Measurements from ENCODE around the gene CCT8.

The CCT8 gene

DNA sequence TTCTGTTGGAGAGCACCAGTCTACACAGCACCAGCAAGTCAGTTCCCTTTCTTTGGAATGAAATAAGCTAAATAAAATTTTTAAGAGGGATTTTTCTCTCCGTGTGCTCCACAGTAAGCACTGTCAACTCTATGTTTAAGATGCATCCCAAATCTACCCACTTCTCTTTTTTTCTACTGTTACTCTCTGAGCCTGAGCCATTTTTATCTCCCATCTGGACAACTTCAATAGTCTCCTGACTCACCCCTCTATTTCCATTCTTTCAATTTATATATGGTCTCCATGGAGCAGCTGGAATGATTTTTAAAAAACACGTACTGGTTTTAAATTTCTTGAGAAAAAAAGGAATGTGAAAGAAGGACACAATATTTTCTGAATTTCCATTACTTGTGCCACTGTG is 24.7 kb upstream of the CCT8 start:
- FAIRE-seq (no peak), DNase-seq (ENCODE audit: insufficient read length, low spot score) (no peak)
- TF ChIP-seq SPI1 (IDR thresholded peaks at IDR 0.05; ENCODE audit: low read depth, low read length): peak; percentile 9; the same call in 1 of the 2 replicates
- TF ChIP-seq POLR2AphosphoS5 (IDR thresholded peaks at IDR 0.05; ENCODE audit: low read depth, low read length): no peak

DNA sequence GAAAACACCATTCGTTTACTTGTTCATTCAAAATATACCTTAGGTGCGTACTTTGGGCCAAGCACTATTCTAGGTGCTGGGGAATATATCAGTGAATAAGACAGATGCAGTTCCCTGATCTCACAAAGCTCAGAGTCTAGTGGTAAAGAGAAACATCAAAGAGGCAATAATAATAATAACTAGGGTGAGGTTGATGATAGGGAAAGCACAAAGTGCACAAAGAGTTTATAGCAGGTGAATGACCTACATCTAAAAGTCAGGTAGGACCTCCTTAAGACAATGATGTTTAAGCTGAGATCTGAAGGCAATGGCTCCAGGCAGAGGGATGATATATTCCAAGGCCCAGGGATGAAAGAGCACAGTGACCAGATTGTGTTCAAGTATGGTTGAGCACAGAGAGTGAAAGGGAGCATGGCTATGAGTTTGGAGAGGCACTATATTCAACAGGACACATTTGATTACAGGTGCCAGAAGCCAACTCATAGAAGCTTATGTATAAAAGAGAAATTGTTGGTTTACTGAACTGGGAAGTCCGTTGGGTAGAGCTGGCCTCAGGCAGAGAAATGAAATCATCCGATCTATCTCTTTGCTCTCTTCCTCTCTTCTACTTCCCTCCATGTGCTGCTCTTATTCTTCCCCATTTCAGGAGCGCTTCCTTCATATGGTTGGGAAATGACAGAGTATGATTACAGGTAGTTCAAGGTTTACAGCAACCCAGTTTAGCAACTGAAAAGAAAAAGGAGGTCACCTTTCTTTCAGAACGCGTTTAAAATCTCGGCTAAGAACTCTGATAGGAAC is 23.0 kb upstream of the CCT8 start:
- no peak for TF ChIP-seq POU2F2 (IDR thresholded peaks at IDR 0.05; ENCODE audit: low read depth, low read length)
- TF ChIP-seq PAX5 (IDR thresholded peaks at IDR 0.05; ENCODE audit: insufficient read depth, low read length, severe bottlenecking): no peak
- no peak for TF ChIP-seq TAF1 (IDR thresholded peaks at IDR 0.05; ENCODE audit: low read depth, low read length)
- no peak for TF ChIP-seq POLR2A (IDR thresholded peaks at IDR 0.05; ENCODE audit: low read depth, low read length)
- no peak for TF ChIP-seq SPI1 (IDR thresholded peaks at IDR 0.05; ENCODE audit: low read depth, low read length)
- no peak for TF ChIP-seq POLR2AphosphoS5 (IDR thresholded peaks at IDR 0.05; ENCODE audit: low read depth, low read length)
- FAIRE-seq (no peak), DNase-seq (ENCODE audit: insufficient read length, low spot score) (no peak)

DNA sequence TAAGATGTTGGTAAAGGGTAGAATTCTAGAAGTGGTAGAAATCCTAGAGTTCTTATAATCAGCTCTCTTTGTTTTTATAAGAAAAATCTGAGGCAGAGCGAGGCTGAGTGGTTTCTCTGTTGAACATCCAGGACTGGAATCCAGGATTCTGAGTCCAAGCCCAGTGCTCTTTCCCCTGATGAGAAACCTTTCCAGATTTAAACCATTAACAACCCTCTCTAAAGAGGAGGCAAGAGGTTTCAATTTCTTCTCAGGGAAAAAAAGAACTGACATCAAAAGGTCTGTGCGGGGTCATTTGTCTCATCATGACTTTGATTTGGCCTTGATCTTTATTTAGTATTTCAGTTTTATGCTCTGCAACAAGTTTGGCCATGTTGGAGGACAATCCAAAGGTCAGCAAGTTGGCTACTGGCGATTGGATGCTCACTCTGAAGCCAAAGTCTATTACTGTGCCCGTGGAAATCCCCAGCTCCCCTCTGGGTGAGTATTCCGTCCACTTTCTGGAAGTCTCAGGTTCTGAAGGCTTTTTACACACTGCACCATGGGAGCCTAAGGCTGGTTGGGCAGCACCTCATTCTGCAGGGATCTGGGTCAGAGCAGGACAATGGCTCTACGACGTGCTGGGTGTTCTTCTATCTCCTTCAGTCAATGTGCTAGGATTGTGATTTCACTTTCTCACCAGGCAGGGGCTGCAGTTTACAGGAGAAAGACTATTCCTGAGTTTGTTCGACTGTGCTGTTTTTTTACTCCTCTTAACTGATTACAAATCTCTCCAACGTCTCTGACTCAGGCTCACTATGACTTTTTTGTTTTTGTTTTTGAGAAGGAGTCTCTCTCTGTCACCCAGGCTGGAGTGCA is 18.9 kb upstream of the CCT8 start:
- FAIRE-seq (no peak), DNase-seq (ENCODE audit: insufficient read length, low spot score) (no peak)
- TF ChIP-seq POLR2AphosphoS5 (IDR thresholded peaks at IDR 0.05; ENCODE audit: low read depth, low read length) (no peak), SPI1 (IDR thresholded peaks at IDR 0.05; ENCODE audit: low read depth, low read length) (no peak), PAX5 (IDR thresholded peaks at IDR 0.05; ENCODE audit: insufficient read depth, low read length, severe bottlenecking) (no peak), TAF1 (IDR thresholded peaks at IDR 0.05; ENCODE audit: low read depth, low read length) (no peak), POLR2A (IDR thresholded peaks at IDR 0.05; ENCODE audit: low read depth, low read length) (no peak), POU2F2 (IDR thresholded peaks at IDR 0.05; ENCODE audit: low read depth, low read length) (no peak)

DNA sequence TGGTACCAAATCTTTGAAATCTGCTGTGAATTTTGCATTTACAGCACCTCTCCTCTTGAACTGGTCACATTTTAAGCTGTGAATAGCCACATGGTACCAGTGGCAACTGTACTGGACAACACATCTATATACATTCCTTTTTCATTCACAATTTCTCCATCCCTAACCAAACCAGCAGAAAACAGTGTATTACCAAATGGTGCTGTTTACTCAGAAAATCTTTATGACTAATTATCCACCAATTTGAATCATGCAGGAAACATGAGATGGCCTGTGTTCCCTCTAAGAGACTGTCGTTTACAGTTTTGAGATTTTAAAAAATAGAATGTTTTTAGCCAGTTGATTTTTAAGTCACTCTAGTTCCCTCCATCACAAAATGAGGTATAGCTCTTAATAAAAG is 17.6 kb upstream of the CCT8 start:
- no peak for FAIRE-seq
- no peak for TF ChIP-seq SPI1 (IDR thresholded peaks at IDR 0.05; ENCODE audit: low read depth, low read length)
- TF ChIP-seq TAF1 (IDR thresholded peaks at IDR 0.05; ENCODE audit: low read depth, low read length): no peak
- TF ChIP-seq POU2F2 (IDR thresholded peaks at IDR 0.05; ENCODE audit: low read depth, low read length): no peak
- TF ChIP-seq POLR2AphosphoS5 (IDR thresholded peaks at IDR 0.05; ENCODE audit: low read depth, low read length): no peak
- TF ChIP-seq PAX5 (IDR thresholded peaks at IDR 0.05; ENCODE audit: insufficient read depth, low read length, severe bottlenecking): no peak
- TF ChIP-seq POLR2A (IDR thresholded peaks at IDR 0.05; ENCODE audit: low read depth, low read length): no peak
- DNase-seq (ENCODE audit: insufficient read length, low spot score): no peak

DNA sequence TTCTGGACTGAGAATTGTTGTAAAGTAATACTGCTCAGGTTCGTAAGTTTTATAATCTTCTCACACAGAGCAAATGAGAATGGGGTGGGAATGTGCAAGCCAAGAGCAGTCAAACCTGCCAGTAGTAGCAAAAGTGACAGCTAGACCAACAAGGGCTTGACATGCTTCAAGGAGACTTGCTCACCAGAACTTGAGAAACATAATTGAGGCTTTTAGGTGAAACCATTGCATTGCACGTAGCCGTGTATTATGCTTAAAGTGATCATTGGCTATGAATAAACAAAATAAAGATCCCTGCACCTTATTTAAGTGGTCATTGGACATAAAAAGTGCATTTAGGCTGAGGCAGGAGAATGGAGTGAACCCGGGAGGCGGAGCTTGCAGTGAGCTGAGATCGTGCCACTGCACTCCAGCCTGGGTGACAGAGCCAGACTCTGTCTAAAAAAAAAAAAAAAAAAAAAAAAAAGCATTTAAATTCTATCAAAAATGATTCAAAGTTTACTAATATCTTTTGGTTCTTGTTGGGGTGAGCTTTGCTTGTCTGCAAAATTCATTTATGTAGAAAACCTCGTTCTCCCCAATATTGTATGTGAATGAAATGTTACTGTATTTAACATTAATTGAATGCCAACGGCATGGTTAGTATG is 11.8 kb upstream of the CCT8 start:
- no peak for DNase-seq (ENCODE audit: insufficient read length, low spot score)
- no peak for FAIRE-seq
- no peak for TF ChIP-seq PAX5 (IDR thresholded peaks at IDR 0.05; ENCODE audit: insufficient read depth, low read length, severe bottlenecking)
- no peak for TF ChIP-seq POLR2A (IDR thresholded peaks at IDR 0.05; ENCODE audit: low read depth, low read length)
- TF ChIP-seq POU2F2 (IDR thresholded peaks at IDR 0.05; ENCODE audit: low read depth, low read length): no peak
- TF ChIP-seq SPI1 (IDR thresholded peaks at IDR 0.05; ENCODE audit: low read depth, low read length): no peak

DNA sequence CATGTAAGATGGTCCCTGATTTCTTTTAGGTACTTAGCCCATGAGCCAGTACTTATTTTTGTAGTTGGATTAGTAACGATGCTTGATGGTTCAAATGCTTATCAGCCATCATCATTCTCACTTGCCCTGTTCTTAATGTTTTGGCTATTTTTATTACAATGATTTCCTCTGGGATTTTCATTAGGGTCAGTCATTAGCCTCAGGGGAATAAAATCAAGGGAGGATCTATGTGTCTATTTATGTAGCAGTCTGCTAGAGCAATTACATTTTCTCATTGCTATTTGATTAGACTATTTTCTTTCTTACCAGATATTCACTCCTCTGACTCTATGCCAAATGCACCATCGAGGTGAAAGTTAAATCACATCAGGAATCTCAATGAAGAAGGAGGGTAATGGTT is 10.9 kb upstream of the CCT8 start:
- DNase-seq (ENCODE audit: insufficient read length, low spot score) (no peak), FAIRE-seq (peak; percentile 45)
- no peak for TF ChIP-seq POU2F2 (IDR thresholded peaks at IDR 0.05; ENCODE audit: low read depth, low read length)
- no peak for TF ChIP-seq POLR2AphosphoS5 (IDR thresholded peaks at IDR 0.05; ENCODE audit: low read depth, low read length)
- no peak for TF ChIP-seq PAX5 (IDR thresholded peaks at IDR 0.05; ENCODE audit: insufficient read depth, low read length, severe bottlenecking)
- no peak for TF ChIP-seq TAF1 (IDR thresholded peaks at IDR 0.05; ENCODE audit: low read depth, low read length)
- no peak for TF ChIP-seq SPI1 (IDR thresholded peaks at IDR 0.05; ENCODE audit: low read depth, low read length)
- TF ChIP-seq POLR2A (IDR thresholded peaks at IDR 0.05; ENCODE audit: low read depth, low read length): no peak

DNA sequence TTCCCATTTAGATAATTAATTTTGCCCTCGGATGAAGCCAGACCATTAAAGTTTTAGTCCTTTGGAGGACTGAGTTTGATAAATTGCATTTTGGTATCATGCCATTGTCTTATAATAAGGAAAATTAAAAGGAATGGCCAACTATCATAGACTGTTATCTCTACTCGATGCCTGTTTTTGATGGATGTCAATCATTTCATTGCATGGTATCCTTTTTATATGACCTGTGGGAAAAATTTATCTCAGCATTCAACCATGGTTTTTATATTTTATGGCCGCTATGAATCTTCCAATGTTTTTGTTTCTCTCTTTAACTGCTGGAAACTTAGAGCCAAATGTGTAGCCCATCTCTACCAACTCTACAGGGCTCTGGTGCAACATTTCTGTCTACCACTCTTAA is 9.9 kb upstream of the CCT8 start:
- no peak for TF ChIP-seq PAX5 (IDR thresholded peaks at IDR 0.05; ENCODE audit: insufficient read depth, low read length, severe bottlenecking)
- no peak for TF ChIP-seq POU2F2 (IDR thresholded peaks at IDR 0.05; ENCODE audit: low read depth, low read length)
- TF ChIP-seq SPI1 (IDR thresholded peaks at IDR 0.05; ENCODE audit: low read depth, low read length): no peak
- no peak for TF ChIP-seq POLR2AphosphoS5 (IDR thresholded peaks at IDR 0.05; ENCODE audit: low read depth, low read length)
- TF ChIP-seq POLR2A (IDR thresholded peaks at IDR 0.05; ENCODE audit: low read depth, low read length): no peak
- no peak for TF ChIP-seq TAF1 (IDR thresholded peaks at IDR 0.05; ENCODE audit: low read depth, low read length)
- FAIRE-seq: no peak
- no peak for DNase-seq (ENCODE audit: insufficient read length, low spot score)

DNA sequence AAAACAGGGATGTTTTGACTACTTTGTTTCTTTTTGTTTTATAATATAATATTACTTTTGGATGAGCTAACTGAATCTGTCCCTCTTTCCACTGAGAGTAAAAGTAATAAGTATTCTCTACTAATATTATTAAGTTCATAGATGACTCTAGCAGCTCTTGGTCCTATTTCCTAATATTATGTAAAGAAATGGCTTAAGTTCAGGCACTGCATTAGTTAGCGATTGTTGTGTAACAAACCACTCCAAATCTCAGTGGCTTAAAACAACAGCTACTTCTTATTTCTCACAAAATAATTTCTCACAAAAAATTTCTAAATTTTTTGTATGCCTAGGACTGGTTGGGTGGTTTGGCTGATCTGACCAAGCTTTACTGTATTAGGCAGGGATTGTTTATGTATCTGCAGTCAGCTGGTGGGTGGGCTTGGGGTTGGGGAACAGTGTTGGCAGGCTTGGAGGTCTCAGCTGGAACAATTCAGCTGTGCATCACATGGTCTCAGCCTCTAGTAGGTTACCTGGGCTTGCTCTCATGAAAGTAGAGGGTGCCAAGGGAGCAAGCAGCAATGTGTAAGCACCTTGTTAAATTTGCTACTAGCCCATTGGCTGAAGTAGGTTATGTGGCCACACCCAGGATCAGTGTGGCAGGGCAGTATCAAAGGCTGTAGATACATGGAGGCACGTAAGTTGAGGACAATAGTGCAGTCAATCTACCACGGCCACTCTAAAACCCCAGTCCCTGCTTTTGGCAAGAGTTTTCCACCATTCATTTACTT is 8.8 kb upstream of the CCT8 start:
- FAIRE-seq: peak; percentile 76
- no peak for DNase-seq (ENCODE audit: insufficient read length, low spot score)
- TF ChIP-seq POLR2A (IDR thresholded peaks at IDR 0.05; ENCODE audit: low read depth, low read length) (no peak), PAX5 (IDR thresholded peaks at IDR 0.05; ENCODE audit: insufficient read depth, low read length, severe bottlenecking) (no peak), POLR2AphosphoS5 (IDR thresholded peaks at IDR 0.05; ENCODE audit: low read depth, low read length) (no peak), POU2F2 (IDR thresholded peaks at IDR 0.05; ENCODE audit: low read depth, low read length) (no peak), TAF1 (IDR thresholded peaks at IDR 0.05; ENCODE audit: low read depth, low read length) (no peak), SPI1 (IDR thresholded peaks at IDR 0.05; ENCODE audit: low read depth, low read length) (no peak)
